GM18867 (cell line): ENCODE data around the gene NIPAL3.

Experiments
- ATAC-seq: cut with Tn5 transposase; IDR thresholded peaks from one replicate; pipeline ENCODE4 v1.9.1; 2021; ENCODE audit warnings: mild to moderate bottlenecking, moderate library complexity; ENCODE audit not compliant: unreplicated experiment

NIPAL3 gene

DNA sequence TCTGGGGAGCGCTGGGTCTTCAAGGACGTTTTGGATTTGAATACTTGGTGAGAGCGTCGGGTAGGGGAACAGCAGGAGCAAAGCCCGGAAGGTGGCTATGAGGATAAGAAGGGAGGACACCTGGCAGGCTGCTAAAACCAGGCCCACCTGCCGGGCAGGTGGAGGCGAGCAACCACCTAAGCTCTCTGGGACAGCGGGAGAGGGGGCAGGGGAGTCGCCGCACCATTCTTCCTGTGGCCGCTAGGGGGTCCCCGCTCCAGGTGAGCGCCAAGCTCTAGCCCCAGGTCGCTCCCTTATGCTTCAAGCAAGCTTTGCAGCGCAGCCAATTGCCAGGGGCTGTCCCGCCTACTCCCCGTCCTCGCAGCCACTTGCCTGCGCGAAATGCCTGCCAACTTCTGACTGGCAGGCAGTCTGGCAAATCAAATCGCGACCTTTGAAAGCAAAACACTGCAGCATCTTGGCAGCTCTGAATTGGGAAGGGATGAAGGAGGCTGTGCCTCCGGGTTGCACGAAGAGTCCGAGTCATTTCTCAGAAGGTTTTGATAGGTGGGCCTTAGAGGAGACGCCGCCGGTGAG, at the start of gene NIPAL3:
Gene NIPAL3, plus strand, starts transcription at position 469 of the 576 bp plus-strand sequence. CDS start 3,746 bp downstream, outside the sequence.
- peak; percentile 88 for ATAC-seq

DNA sequence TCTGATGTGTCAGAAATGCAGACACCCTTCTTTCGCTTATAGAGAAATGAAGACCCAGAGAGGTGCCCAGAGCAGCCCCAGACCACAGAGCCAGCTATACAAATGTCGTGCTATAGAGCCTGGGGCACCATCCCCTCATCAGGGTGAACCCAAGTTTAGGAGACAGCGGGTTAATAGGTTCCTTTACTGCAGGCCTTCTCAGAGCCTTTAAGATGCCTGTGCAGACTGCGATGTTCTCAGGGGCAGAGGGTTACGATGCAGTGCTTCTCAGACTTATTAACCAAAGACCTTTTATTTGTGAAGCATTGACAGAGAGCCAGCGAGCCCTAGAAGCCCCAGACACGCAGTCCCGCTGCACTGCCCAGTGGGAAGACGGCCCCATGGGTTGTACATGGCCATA, 48.9 kb upstream of the NIPAL3 start:
- no peak for ATAC-seq

- ATAC-seq: no peak
Measured at GRCh38 chr1:24369199-24369598, 46.4 kb upstream of the NIPAL3 start.

DNA sequence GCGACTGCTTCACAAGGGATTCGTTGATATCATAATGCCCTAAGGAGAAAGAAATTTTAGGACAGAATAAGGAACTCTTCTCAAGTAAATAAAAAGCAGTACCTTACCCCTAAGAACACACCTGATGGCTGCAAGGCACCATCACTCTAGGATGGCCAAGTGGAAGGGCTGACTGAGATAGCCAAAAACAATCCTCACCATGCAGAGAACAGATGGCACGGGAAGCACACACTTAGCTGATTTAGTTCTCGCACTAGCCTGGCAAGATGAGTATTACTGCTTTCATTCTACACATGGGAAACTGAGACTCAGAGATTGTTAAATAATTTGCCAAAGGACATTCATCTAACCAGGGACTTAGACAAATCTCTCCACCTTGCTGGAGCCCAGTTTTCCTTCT, 45.8 kb upstream of the NIPAL3 start:
- ATAC-seq: no peak

GRCh38 chr1:24373044-24373443, 42.6 kb upstream of the NIPAL3 start:
- peak; percentile 48 for ATAC-seq

DNA sequence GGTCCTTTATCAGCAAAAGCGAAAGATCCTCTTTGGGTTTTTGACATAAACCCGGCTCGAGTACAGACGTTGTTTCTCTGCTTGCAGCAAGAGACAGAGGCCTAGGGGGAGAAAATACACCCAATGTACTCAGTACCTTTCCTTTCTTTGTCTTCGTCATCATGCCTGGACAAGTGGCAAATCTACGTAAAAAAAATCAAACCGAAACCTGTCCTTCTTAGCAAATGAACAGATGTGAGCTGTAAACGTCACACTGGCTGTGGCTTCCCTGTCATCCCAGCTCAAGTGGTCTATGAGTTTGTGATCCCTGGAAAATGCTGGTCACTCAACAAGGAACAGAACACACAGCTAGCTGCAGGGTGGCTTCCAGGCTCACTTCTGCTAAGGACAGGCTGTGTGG, 41.9 kb upstream of the NIPAL3 start:
- ATAC-seq: peak; percentile 6

GRCh38 chr1:24374891-24375786, 40.5 kb upstream of the NIPAL3 start:
- no peak for ATAC-seq

- no peak for ATAC-seq
Measured at GRCh38 chr1:24379733-24380315, 35.8 kb upstream of the NIPAL3 start.

DNA sequence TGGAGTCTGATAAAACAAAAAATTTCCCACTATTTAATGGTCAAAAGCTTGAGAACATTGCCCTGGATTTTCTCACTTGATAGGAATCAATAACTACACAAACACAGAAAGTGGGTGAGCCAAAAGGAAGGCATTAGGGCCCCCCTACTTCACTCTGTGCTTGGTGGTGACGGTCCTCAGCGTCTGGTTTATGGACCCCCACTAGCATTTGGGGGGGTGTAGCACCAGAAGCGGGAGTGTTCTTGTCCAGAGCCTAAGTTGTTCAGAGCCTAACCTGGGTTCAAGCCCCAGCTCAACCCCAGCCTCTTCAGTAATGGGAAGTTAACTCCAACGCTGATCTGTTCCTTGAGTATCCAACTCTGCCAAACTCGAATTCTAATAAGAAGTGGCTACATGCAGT, 35.1 kb upstream of the NIPAL3 start:
- no peak for ATAC-seq

DNA sequence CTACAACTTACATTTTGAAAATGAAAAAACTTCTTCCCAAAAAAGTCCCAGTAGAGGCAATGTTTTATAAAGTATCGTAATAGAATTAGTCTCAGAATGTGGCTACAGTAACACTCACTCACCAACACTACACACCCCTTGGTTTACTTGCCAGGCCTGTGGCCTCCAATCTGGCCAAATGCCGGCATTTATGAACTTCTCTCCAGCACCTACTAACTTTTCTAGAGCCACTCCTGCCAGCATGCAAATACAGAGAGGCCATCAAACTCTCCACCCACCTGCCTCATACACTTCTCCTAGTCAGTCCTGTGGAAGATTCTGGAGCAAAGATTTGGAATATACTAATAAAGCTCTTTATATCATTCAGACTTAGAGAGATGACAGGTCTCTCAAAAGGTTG, 34.3 kb upstream of the NIPAL3 start:
- ATAC-seq: no peak

GRCh38 chr1:24382165-24382577, 33.4 kb upstream of the NIPAL3 start:
- no peak for ATAC-seq

GRCh38 chr1:24383381-24383940, 32.1 kb upstream of the NIPAL3 start:
- no peak for ATAC-seq

DNA sequence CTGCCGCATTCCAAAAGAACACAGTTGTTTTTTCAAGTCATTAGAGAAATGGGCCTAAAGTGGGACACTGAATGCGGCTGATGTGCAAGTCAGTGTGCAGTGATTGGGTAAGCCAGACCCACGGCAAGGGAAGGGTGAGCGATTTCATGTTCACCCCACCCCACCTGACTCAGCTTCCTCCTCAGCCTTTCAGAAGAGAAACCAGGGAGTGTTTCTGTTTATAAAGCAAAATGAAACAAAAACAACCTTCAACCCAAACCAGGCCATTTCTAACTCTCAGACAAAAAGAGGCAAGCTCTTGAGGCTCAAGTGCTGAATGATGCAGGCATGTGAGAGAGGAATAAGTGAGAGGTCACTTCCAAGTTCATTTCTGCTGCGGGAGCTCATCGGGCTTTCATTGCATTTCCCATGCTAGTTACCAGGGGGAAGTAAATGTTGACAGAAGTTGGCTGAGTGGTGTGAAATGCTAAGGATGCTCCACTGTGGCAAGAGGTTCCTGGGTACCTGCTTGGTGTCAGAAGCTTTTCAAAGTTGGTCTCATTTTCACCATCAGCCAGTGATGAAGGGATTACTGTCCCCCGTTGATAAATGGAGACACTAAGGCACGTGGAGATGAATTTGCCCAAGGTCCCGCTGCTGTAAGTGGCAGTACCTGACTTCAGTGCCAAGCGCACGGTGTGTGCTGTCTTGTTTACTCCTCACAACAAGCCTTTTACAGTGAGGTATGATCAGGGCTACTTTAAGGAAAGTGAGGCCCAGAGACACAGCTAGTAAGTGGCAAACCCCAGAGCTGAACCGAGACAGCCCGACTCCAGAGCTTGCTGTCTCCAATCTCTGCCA, 31.1 kb upstream of the NIPAL3 start:
- peak; percentile 71 for ATAC-seq

- ATAC-seq: no peak
Measured at GRCh38 chr1:24385160-24385940, 30.3 kb upstream of the NIPAL3 start.

DNA sequence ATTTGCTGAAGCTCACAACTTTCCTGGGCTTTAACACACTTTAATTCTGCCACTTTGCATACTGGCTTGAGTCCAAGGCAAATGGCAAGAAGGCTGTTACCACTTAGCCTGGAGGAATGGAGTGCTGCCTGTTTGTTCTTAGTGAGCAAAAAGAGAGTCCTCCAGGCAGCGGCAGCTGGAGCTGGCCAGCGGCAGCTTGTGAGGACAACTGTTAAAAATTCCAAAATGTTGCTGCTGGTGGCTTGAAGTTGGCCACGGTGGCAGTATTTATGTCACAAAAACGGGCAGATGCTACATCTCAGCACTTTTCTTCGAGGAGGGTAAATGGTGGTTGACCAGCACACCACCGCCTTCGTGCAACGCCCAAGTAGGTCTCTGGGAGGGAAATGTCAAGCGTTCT, 29.4 kb upstream of the NIPAL3 start:
- ATAC-seq: no peak

- ATAC-seq: no peak
Measured at GRCh38 chr1:24386931-24387330, 28.7 kb upstream of the NIPAL3 start.

GRCh38 chr1:24387636-24388175, 27.9 kb upstream of the NIPAL3 start:
- no peak for ATAC-seq

- no peak for ATAC-seq
Measured at GRCh38 chr1:24388331-24388885, 27.2 kb upstream of the NIPAL3 start.

DNA sequence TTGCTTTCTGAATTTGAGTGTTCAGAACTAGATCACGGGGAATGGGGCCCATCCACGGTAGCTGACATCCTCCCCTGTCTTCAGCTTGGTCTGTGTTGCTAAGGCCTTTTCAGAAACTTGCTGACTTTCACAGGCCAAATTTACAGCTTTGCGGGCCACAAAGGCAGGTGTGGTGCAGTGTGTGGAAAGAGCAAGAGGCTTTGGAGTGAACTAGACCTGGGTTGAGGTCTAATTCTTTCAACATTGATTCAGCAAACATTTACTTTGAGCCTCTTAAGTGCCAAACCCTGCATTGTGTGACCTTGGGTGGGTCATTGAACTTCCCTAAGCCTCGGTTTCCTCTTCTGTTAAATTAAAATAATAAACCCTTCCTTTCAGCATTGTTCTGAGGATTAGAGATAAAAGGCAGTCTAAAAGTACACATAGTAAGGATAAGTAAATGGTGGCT, 26.3 kb upstream of the NIPAL3 start:
- no peak for ATAC-seq
